ENCODE measurements around the gene KASH5. TPM values are rescaled to one million over a fixed set of nuclear protein-coding genes. Genes with fewer than 3 reads are reported as not detected.

Gene KASH5
- total and polyA plus RNA-seq, 2 of the 4 experiments (the other 2 are of a cell fraction): not detected

DNA sequence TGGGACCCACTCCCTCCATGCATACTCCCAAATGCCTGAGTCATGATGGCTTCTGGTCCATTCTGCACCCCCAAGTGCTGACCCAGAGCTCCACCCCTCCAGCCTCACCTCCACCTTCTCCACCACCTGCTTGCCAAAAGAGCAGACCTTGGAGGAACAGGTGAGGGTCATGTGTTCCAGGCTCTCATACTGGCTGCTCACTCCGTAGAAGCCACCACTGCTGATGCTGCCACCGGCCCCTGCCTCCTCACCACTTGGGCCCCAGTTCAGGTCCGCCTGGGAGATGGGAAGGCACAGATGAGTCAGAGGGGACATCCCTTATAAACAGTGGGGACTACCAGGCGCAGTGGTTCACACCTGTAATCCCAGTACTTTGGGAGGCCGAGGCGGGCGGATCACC is 44.9 kb upstream of the KASH5 start:
- no peak overlapping the region for H3K23ac ChIP-seq (ENCODE audit: low read depth, low read length)
- no peak overlapping the region for H2BK20ac ChIP-seq (ENCODE audit: low read depth, low read length)
- no peak overlapping the region for H3K9ac ChIP-seq (ENCODE audit: low read depth, low read length)
- no TSS peak for BruUV-seq (replicated peaks)
- intact Hi-C loops (cut with micrococcal nuclease) (no loop called here), dilution Hi-C loops (cut with HindIII; ENCODE audit: low sequenced_read_pairs, unreplicated experiment) (no loop called here), in situ Hi-C loops (cut with MboI; ENCODE audit: low sequenced_read_pairs) (no loop called here)
- H3K9me1 ChIP-seq (ENCODE audit: insufficient read depth, low read length): 0 out of 2 replicates have a peak, but pooled peaks cover 8% of the 10 kb centered on the region
- no peak overlapping the region for H4K91ac ChIP-seq (ENCODE audit: insufficient read depth, low read depth, low read length)
- H3K4ac ChIP-seq (ENCODE audit: low read depth, low read length): no peak overlapping the region
- H3K27me3 ChIP-seq (ENCODE audit: control insufficient read depth, insufficient read depth, low read length): no peaks in the 10 kb centered on the region
- H3K79me1 ChIP-seq (ENCODE audit: low read depth in 1 of 2, low read length in 2 of 2): peaks cover 0 to 18% of the 10 kb centered on the region in 2 experiments; a peak in 3 of 4 replicates
- no peak overlapping the region for H2AK5ac ChIP-seq (ENCODE audit: low read depth, low read length)
- ChIA-PET POLR2A (ENCODE audit: unreplicated experiment) (no interaction called here), CTCF (no interaction called here)
- DNase-seq (no peak), ATAC-seq (ENCODE audit: low read depth) (no peak)
- no peak overlapping the region for H3K4me3 ChIP-seq (ENCODE audit: insufficient read depth, low read depth, low read length)
- H2BK15ac ChIP-seq (ENCODE audit: low read depth, low read length): no peak overlapping the region
- H3K27ac ChIP-seq (ENCODE audit: insufficient read depth, low read length): no peak overlapping the region
- H4K20me1 ChIP-seq (ENCODE audit: insufficient read depth, low read length): peaks cover 9% of the 10 kb centered on the region
- H2AFZ ChIP-seq (replicated peaks; ENCODE audit: low read length, poor library complexity): no peak overlapping the region
- H2AK9ac ChIP-seq (replicated peaks; ENCODE audit: low read depth, low read length, poor library complexity): no peak overlapping the region
- H3K36me3 ChIP-seq (ENCODE audit: control insufficient read depth, insufficient read depth, low read length): peaks cover 70% of the 10 kb centered on the region
- no peak for TF ChIP-seq CEBPB (IDR thresholded peaks at IDR 0.05; ENCODE audit: low read depth, low read length)
- no peak for TF ChIP-seq BHLHE40 (IDR thresholded peaks at IDR 0.05; ENCODE audit: low read depth, low read length)
- no peak for TF ChIP-seq CTCF (conservative IDR thresholded peaks at IDR 0.05; ENCODE audit: low read depth, low read length)
- TF ChIP-seq MAZ (IDR thresholded peaks at IDR 0.05; ENCODE audit: borderline replicate concordance, low read depth, low read length): no peak
- TF ChIP-seq RCOR1 (IDR thresholded peaks at IDR 0.05; ENCODE audit: insufficient replicate concordance, low read length): no peak
- TF ChIP-seq NFE2L2 (IDR thresholded peaks at IDR 0.05; ENCODE audit: low read depth, low read length): no peak
- TF ChIP-seq SMC3 (IDR thresholded peaks at IDR 0.05; ENCODE audit: low read depth, low read length): no peak
- no peak for TF ChIP-seq MXI1 (IDR thresholded peaks at IDR 0.05; ENCODE audit: borderline replicate concordance, low read depth, low read length)
- TF ChIP-seq FOS (IDR thresholded peaks at IDR 0.05; ENCODE audit: low read depth, low read length): no peak
- TF ChIP-seq, protein P1, sequence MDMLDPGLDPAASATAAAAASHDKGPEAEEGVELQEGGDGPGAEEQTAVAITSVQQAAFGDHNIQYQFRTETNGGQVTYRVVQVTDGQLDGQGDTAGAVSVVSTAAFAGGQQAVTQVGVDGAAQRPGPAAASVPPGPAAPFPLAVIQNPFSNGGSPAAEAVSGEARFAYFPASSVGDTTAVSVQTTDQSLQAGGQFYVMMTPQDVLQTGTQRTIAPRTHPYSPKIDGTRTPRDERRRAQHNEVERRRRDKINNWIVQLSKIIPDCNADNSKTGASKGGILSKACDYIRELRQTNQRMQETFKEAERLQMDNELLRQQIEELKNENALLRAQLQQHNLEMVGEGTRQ (IDR thresholded peaks at IDR 0.05; ENCODE audit: low read depth, low read length): no peak
- TF ChIP-seq RFX5 (IDR thresholded peaks at IDR 0.05; ENCODE audit: low read depth, low read length): no peak
- no peak for TF ChIP-seq ELK1 (IDR thresholded peaks at IDR 0.05; ENCODE audit: borderline replicate concordance, low read depth, low read length)
- TF ChIP-seq MAFK (IDR thresholded peaks at IDR 0.05; ENCODE audit: low read depth, low read length): no peak
- TF ChIP-seq CHD1 (IDR thresholded peaks at IDR 0.05; ENCODE audit: low read depth, low read length): no peak
- no peak for TF ChIP-seq RAD21 (IDR thresholded peaks at IDR 0.05; ENCODE audit: low read length)
- no peak for TF ChIP-seq POLR2A (IDR thresholded peaks at IDR 0.05; ENCODE audit: low read depth, low read length)
- no CpG with 5 or more reads among the region's 7 CpGs for WGBS, 2 experiments (ENCODE audit: extremely low coverage in 2 of 2, insufficient read length in 1 of 2)
- no peak overlapping the region for H2BK5ac ChIP-seq (ENCODE audit: low read depth, low read length, poor library complexity, severe bottlenecking)
- no peak overlapping the region for H3K4me2 ChIP-seq (ENCODE audit: low read depth, low read length)
- H3K4me1 ChIP-seq (ENCODE audit: control insufficient read depth, insufficient read depth, low read length): no peaks in the 10 kb centered on the region
- no peak overlapping the region for H3K56ac ChIP-seq (ENCODE audit: extremely low read depth, insufficient read depth, low read length)
- H2BK120ac ChIP-seq (ENCODE audit: low read depth, low read length): no peak overlapping the region
- no peak overlapping the region for H4K8ac ChIP-seq (ENCODE audit: low read depth in 2 of 2, low read length in 2 of 2)
- H4K5ac ChIP-seq (ENCODE audit: low read depth, low read length): no peak overlapping the region
- H3K14ac ChIP-seq (replicated peaks; ENCODE audit: low read depth, low read length): no peak overlapping the region
- no peaks in the 10 kb centered on the region for H3K9me3 ChIP-seq (ENCODE audit: control insufficient read depth, insufficient read depth, low read length)
- no peak overlapping the region for H3K18ac ChIP-seq (ENCODE audit: low read depth, low read length)

Data from IMR-90 (cell line).